ENCODE data around the gene CDK4.

- TF ChIP-seq CTCF (IDR thresholded peaks at IDR 0.05; ENCODE audit: low read length) (no peak), EZH2 (optimal IDR thresholded peaks at IDR 0.05; ENCODE audit: low read depth, low read length) (no peak)
These were observed 5.7 kb upstream of the CDK4 start for GRCh38 chr12:57757771-57758170.
